ENCODE measurements around the gene CDH12.
"Not testable (repeated sequence)": the region's sequence is repeated elsewhere in the genome, so short reads cannot be mapped to it uniquely, and the experiment has no call there.

The CDH12 gene

DNA sequence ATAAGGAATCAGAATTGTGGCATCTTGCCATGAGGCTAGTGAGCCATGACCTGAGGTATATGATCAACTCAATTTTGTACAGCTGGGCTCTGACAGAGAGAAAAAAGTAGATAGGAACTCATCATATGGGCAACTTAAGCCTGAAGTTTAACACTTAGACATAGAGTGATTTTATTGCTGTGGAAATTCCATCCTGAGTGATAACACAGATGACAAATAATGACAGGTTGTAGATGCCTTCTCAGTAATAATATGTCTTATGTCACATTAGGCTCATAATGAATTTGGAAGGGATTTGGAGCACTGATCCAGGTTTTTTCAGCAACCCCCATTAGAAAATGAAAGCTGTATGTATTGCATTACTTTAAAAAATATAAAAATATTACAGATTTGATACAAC, 744.6 kb downstream of the CDH12 start:
- no peak for DNase-seq

DNA sequence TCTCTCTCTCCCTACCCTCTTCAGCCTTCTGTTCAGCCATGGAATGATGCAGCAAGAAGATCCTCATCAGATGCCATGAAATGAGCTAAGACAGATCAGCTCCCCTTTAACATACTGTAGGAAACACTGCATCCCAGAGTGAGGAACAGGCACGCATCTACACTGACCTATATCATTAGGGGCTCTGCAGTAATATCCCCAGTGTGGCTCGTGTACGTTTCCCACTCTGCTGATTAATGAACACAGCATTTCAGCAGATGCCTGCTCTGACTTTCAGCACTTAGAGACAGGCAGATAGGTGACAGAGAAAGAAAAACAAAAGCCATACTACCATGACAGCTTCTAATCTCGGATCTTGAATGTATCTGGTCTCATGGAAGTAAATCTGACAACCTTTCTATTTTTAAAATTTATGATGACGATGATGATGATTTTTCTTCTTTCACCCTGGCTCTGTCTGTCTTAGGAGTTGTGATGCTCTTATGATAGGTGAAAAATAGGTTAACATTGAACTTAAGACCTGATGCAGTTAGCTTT, 750.3 kb downstream of the CDH12 start:
- no peak for DNase-seq

DNA sequence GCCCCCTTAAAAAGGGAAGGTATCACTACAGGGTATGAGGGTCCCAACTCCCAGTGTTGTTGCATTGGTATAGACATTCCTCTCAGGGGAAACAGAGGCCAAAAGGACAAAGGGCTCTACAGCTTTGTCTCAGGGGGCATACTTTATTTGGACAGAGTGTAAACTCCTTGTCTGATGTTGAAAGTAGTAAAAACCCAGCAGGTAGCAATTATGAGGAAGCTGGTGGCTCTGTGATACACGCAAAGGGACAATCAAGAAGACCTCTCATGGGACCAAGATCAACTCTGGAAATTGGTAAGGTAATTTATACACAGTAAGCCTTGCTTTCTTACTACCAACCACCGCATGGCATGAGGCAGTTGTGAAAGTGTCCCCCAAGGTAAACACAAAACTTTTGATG, 764.6 kb downstream of the CDH12 start:
- no peak for DNase-seq

DNA sequence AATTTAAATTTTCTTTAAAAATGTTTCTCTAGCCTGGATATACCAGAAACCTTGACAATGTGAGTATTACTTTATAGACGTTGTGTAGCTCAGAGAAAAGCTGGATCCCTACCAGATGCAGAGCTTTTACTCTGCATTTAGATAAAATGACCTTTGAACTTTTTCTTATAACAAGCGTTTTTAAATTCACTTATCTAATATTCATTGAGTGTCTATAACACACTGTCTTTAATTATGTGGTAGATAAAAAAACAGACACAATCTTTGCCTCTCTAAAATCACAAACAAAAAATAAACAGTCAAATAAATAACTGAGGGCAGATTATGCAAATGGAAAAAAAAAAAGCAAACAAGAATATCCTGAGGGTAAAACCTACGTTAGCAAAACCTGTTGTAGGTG, 773.6 kb downstream of the CDH12 start:
- no peak for DNase-seq

DNA sequence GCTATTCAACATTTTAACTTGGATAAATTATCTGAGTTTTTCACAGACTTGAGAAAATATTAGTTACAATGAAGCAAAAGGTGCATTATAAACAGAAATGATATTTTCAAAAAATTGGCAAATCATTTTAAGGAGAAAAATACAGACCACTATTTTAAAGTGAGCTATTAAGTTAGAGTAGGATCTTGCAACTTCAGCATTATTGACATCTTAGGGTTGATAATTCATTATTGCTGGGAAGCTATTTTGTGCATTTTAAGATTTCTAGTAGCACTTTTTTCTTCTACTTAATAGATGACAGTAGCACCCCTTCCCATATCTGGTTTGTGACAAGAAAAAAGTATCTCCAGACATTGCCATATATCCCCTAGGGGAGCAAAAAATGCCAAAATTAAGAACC, 774.1 kb downstream of the CDH12 start:
- no peak for DNase-seq

DNA sequence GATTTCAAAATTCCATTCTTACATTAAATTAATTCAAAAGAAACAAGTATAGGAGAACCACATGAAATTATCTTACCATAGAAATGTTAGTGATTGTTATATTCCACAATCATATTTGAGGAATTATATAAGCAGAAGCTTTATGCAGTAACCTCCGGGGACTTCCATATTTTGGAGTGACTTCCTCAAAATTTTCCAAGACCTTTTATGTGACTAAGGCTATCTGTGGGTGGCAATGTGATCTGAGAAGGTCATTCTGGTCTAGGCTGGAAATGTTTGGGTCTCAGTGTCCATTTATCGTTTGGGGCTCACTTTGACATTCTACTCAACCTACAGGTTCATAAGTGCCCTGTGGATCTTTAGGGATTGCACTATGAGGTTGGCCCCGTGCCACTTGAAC, 776.6 kb downstream of the CDH12 start:
- DNase-seq: no peak

DNA sequence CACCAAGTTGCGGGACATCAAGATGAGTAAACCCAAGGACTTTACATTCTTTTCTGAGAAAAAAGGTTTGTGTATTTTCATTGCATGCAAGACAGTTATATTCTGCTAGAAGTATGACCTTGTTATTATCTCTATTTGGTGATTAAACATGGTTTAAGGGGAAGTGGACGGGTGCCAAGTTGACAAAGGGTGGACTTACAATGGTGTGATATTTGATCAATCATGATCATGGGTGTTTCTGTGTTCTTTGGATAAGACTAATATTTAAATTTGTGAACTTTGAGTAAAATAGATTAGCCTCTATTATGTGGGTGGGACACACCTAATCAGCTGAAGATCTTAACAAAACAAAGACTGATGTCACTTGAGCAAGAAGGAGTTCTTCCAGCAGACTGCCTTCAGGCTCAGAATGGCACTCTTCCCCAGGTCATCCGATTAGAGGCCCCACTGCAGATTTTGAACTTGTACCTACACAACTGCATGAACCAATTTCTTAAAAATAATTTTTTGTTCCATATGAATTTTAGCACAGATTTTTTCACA, 782.9 kb downstream of the CDH12 start:
- DNase-seq: no peak

DNA sequence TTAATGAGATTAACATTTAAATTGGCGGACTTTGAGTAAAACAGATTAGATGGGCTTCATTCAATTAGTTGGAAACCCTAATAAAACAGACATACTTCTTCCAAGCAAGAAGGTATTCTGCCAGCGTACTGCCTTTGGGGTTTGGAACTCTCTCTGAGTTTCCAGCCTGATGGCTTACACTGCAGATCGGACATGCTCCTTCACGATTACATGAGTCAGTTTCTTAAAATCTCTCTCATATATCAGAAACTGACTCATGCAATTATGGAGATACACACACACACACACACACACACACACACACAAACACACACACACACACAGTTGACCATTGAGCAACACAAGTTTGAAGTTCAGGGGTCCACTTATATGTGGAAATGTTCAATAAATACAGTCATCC, 789.4 kb downstream of the CDH12 start:
- DNase-seq: no peak

DNA sequence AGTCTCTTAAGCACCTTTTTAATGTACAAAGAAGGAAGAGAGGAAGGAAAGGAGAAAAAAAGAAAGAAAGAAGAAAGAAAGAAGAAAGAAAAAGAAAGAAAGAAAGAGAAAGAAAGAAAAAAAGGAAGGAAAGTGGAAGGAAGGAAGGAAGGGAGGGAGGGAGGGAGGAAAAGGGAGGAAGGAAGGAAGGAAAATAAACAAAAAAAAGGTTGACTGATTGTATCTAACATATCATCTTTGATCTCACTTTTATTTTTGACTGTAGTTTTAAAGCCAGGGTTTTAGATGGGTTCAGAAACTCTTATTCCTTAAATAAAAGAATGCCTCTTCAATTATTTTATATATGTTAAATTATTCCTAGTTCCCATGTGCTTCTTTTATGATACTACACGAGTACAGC, 794.5 kb downstream of the CDH12 start:
- no peak for DNase-seq

DNA sequence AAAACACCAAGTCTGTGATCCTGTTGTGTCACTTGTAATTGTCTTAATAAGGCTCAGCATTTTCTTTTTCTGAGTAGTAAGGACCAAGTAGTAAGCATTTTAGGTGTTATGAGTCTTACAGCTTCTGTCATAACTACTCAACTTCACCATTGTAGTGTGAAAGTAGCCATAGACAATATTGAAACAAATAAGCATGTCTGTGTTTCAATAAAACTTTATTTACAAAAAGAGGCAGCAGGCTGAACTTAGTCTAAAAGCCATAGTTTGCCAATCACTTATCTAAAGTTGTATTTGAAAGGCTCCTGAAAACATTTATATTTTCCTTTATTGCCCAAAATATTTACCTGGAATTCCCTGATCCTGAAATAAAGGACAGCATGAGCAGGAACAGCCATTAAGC, 796.1 kb downstream of the CDH12 start:
- no peak for DNase-seq

DNA sequence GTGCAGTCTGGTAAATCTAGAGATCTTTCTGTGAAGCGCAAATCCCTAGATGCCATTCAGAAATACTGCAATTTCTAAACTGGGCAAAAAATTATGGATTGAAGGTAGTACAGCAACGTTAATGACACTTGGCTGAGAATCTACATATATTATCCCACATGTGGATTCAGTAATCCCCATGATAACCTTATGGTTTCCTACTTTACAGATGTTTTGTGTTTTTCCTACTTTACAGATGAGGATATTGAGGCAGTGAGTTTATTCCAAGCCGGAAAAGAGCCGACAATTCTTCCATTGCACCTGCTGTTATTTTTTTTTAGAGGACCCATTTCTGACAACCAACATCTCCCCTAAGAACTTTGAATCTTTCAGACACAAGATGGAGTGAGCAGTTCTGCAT, 796.5 kb downstream of the CDH12 start:
- no peak for DNase-seq

DNA sequence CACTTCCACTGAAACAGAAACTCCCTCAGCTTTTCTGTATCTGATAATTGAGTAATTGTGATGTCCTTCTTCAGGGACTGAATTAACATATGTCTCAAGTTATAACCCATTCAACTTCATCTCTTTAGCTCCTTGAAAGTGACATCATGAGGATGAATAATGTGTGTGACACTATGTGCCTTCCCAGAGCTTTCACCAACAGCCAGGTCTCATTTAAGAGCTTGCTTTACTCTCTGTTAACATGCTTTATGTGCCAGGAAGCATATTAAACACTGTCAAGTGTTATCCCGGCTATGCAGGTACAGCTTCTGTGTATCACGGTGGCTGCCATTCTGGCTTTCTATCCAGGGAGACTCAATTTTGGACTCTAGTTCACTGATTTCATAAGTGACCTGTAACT, 799.9 kb downstream of the CDH12 start:
- no peak for DNase-seq

DNA sequence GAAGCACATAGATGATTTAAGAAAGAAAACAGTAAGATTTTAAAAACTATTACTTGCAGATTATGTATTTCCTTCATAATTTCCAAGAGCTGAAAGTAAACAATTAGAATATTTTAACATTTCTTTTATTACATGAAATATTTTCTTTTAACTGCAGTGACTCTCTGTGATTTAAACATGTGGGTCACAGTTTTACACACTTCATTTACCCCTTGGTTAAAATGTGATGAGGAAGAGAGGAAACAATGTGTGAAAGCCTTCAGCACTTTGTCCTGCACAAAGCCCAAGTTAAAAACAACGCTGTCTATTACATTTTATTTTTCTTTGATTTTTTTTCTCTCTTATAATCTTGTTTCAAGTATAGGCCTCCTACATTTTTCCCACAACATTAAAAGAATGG, 801.3 kb downstream of the CDH12 start:
- DNase-seq: no peak

DNA sequence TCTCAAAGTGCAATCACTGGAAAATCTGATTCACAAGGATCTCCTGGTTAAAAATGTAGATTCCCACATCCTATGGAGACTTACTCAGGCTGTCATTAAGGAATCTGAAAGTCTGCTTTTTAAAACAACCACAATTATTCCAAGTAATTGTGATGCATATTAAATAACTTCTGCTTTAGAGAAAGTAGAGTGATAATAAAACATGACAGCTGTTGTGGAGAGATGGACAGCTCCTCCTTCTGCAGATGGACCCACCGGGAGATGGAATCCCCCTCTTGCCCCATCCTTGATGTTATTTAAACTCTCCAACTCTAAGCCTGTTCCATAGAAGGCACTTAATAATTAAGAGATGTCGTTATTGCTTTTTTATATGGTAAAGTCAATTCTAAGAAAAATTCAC, 802.2 kb downstream of the CDH12 start:
- DNase-seq: no peak

DNA sequence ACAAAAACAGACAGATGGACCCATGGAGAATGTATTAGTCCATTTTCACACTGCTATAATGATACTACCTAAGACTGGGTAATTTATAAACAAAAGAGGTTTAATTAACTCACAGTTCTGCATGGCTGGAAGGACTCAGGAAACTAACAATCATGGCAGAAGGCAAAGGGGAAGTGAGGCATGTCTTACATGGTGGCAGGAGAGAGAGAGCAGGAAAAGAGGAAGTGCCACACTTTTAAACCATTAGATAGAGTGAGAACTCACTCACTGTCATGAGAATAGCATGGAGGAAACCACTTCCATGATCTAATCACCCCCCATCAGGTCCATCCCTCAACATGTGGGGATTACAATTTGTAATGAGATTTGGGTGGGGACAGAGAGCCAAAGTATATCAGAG, 808.9 kb downstream of the CDH12 start:
- no peak for DNase-seq

DNA sequence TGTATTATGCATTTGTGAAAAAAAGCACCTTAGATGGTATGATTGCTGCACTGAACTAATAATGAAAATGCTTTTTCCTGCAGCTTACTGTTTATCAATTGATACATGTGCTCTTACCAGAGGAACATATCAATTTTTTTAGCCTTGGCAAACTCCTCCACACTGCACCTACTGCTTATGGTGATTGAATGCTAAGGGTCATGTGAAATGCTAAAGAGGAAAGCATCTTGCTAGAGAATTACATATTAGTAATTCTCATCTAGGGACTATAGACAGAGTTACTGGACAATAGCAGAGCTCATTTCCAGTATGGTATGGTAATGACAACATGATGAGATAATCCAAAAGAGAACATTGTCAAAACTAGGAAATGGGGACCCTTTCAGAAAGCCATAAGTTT, 817.1 kb downstream of the CDH12 start:
- DNase-seq: no peak

DNA sequence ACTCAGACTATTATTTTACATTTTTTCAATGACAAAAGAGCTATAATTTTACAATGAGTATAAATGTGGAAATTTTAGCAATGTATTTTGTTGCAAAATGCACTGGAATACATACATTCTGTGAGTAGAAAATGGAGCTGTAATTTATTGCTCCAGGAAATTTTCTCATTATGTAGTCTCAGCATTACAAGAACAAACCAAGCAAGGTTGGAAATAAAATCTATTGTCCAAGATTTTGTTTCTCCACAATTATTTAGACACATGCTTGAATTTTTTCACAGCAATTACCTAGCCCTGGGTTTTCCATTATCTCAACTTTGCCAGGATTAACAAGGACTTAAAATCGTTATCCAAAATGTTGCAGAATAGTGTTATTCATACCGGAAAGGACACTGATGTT, 820.1 kb downstream of the CDH12 start:
- no peak for DNase-seq

DNA sequence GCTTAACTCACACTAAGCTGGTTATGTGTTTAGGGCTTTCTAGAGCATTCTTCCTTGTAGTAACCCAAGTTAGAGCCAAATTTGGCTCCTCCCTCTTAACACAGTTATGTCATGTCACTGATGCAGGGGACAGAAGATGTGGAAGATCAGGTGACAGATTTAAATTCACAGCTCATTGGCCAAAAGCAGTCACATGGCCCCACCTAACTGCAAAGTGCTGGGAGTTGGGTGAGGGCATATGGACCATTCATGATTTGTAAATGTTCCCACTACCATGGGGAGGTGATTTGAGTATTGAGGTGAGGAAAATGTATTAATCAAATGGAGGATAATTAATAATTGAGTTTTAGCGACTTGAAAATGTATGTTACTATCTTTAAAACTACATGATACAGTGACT, 829.4 kb downstream of the CDH12 start:
- no peak for DNase-seq

DNA sequence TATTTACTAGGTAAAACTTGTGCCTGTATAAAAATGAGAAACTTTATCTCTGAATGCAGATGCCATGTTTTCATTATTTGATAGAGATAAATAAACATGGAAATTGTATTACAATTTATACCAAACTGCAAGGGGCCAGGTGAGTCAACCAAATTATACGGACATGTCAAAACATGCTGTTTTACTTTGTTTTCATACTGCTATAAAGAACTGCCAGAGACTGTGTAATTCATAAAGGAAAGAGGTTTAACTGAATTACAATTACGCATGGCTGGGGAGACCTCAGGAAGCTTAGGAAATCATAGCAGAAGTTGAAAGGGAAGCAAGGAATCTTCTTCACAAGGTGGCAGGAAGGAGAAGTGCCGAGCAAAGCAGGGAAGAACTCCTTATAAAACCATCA, 840.3 kb downstream of the CDH12 start:
- not testable (repeated sequence) for DNase-seq

DNA sequence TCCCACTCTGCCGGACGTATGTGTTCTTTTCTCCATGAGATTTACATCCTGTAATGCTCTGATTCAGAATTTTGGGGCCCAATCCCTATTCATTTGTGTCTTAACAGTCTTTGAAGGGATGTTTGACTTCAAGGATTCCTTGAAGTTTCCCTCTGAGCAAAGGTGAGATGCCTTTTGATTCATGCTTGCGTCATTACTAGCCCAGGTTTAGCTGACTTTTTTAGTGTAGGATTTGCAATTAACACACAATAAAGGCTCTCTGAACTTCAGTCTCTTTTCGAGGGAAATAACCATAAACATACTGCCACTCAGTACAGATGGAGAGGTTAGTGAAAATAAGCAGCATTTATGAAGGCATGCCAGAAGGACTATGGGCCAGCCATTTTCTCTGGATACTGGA, 842.3 kb downstream of the CDH12 start:
- DNase-seq: not testable (repeated sequence)

DNA sequence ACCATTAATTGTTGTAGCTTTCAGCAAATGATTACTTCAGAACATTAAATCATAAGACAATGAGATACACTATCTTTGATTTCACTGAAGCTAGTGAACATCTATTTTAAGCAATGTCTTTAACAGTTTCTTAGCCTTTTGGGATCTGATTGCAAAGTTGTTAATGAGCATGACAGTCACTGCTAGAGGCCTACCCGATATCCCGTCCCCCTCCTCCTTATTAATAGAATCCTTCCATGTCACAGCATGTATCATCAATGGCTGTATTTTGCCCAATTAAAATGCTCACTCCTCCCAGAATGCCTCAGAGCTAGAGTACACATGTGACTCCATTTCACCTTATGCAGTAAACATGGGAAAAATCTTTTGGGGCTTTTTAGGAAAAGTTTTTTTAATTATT, 852.0 kb downstream of the CDH12 start:
- not testable (repeated sequence) for DNase-seq

DNA sequence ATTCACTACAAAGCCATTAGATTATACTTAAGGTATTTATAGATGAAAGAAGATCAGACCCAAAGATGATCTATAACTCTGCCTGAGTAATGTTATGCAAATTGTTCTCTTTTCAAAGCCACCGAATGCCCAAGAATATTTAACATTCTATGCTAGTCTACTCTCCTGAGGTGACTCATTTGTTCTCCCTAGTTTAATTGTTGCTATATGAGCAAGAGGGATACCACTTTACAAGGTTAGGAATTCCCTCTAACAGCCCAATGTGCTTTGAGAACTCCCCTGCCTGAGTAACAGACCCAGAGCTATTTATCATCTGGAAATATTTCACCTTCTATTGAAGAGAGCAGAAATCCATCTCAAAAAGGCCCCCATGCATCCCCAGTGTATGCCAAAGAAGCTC, 867.3 kb downstream of the CDH12 start:
- DNase-seq: not testable (repeated sequence)

DNA sequence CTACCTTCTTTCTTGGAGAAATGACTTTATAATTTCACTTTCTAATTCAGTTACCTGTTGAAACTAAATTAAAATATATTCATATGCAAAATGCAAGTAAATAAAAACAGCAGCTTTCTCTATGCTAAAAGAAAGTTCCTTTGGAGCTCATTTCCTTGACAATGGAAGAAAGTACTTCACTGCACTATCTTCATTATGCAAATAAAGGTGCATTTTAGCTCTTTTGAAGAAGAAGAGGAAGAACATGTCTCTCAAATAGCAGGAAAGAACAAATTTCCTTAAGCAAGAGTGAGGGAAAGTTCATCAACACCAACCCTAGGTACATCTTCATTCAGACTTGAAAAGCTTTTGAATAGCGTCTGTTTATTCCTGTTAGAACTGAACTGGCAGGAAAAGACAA, 901.6 kb downstream of the CDH12 start:
- DNase-seq: not testable (repeated sequence)

DNA sequence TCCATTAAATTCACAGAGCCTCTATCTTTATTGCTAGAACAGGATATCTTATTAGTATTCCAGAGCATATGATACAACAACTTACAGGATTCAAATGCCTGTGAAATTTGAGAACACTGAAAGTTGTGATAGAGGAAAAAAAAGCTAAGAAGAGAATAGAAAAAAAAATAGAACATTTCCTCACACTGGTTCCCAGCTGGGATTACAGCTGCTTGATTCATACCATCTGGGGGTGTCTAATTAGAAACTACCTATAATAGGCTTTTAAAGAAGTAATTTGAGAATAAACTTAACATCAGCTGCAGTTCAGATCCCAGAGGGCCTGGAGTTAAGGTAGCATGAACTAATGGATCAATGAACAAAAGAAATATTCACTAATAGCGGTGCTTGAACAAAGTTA, 922.0 kb downstream of the CDH12 start:
- DNase-seq: no peak

DNA sequence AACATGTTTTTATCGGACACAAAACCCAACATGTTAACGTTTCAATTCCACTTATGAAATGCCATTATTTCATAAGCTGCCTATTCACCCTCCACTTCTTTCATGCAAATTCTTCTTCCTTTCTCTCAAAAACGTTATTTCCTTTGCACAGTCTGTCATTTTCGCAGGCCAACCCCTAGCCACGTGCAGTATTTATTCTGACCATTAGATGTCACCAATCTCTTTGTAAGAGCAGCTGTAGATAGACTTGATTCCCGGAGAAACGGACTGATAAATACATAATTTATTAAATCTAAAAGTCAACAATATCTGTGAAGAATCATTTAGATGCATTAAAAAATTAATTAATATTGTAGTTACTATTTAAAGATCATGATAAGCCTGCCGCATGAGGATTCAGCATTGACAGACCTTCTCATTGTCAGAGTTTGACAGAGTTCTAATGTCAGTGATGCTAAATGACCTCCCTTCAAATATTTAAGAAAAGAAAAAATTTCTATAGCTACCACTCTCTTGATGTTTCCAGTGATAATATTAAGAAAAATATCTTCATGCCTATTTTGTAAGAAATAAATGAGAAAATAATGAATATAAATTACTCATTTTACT, 933.6 kb downstream of the CDH12 start:
- DNase-seq: no peak
